H9 (cell line): ENCODE data around the gene PAPLN. TPM values are rescaled to one million over a fixed set of nuclear protein-coding genes. Genes with fewer than 3 reads are reported as not detected.

Source experiments
- DNase-seq: peaks from one replicate; pipeline ENCODE4 v3.0.0-alpha.2; 2017
- H2AFZ ChIP-seq: one replicate; pipeline ENCODE4 v1.6.1; 2013; ENCODE audit warnings: mild to moderate bottlenecking, low read length, control low read depth, moderate library complexity
- H2AK5ac ChIP-seq: 2 replicates; pipeline ENCODE4 v1.6.1; 2013; ENCODE audit warnings: low read length, control low read depth, mixed read lengths; ENCODE audit not compliant: insufficient read length
- H2BK120ac ChIP-seq: one replicate; pipeline ENCODE4 v1.6.1; 2013; ENCODE audit warnings: low read depth, mild to moderate bottlenecking, low read length, control low read depth, inconsistent platforms; ENCODE audit not compliant: poor library complexity, severe bottlenecking
- H2BK12ac ChIP-seq: 2 replicates; pipeline ENCODE4 v1.6.1; 2013; ENCODE audit warnings: low read length, control low read depth, mixed read lengths, low read depth; ENCODE audit not compliant: insufficient read length
- H2BK15ac ChIP-seq: 2 replicates; pipeline ENCODE4 v1.6.1; 2013; ENCODE audit warnings: low read depth, low read length, control low read depth
- H2BK20ac ChIP-seq: one replicate; pipeline ENCODE4 v1.6.1; 2013; ENCODE audit warnings: low read depth, mild to moderate bottlenecking, low read length, control low read depth, inconsistent platforms; ENCODE audit not compliant: poor library complexity, severe bottlenecking
- H2BK5ac ChIP-seq: 2 replicates; pipeline ENCODE4 v1.6.1; 2013; ENCODE audit warnings: low read length, control low read depth, mixed read lengths; ENCODE audit not compliant: insufficient read length
- H3K14ac ChIP-seq: 2 replicates; pipeline ENCODE4 v1.6.1; 2013; ENCODE audit warnings: low read length, control low read depth; ENCODE audit not compliant: insufficient read depth
- H3K18ac ChIP-seq: 2 replicates; pipeline ENCODE4 v1.6.1; 2013; ENCODE audit warnings: low read depth, mild to moderate bottlenecking, mixed read lengths, low read length, control low read depth; ENCODE audit not compliant: insufficient read length
- H3K23ac ChIP-seq: 2 replicates; pipeline ENCODE4 v1.6.1; 2013; ENCODE audit warnings: low read length, control low read depth, mixed read lengths, low read depth; ENCODE audit not compliant: insufficient read length
- H3K23me2 ChIP-seq: 2 replicates; pipeline ENCODE4 v1.6.1; 2013; ENCODE audit warnings: low read depth, mild to moderate bottlenecking, mixed read lengths, low read length, control low read depth; ENCODE audit not compliant: insufficient read length, poor library complexity, severe bottlenecking
- H3K27ac ChIP-seq: 2 replicates; pipeline ENCODE4 v1.5.1; 2013; ENCODE audit warnings: low read length, control low read depth, mixed read lengths, low read depth; ENCODE audit not compliant: insufficient read length
- H3K27me3 ChIP-seq: 2 replicates; pipeline ENCODE4 v1.6.1; 2013; ENCODE audit warnings: low read length, control low read depth, inconsistent platforms; ENCODE audit not compliant: insufficient read depth
- H3K4ac ChIP-seq: 2 replicates; pipeline ENCODE4 v1.6.1; 2013; ENCODE audit warnings: low read depth, mild to moderate bottlenecking, control low read depth, inconsistent platforms, low read length, moderate library complexity
- H3K4me1 ChIP-seq: 2 replicates; pipeline ENCODE4 v1.6.1; 2013; ENCODE audit warnings: low read length, control low read depth, inconsistent platforms; ENCODE audit not compliant: insufficient read depth
- H3K4me2 ChIP-seq: 2 replicates; pipeline ENCODE4 v1.6.1; 2013; ENCODE audit warnings: low read length, control low read depth, mixed read lengths; ENCODE audit not compliant: insufficient read length, insufficient read depth
- H3K56ac ChIP-seq: 2 replicates; pipeline ENCODE4 v1.6.1; 2013; ENCODE audit warnings: low read depth, mild to moderate bottlenecking, mixed read lengths, low read length, control low read depth; ENCODE audit not compliant: insufficient read length
- H3K79me1 ChIP-seq: 2 replicates; pipeline ENCODE4 v1.6.1; 2013; ENCODE audit warnings: low read depth, mild to moderate bottlenecking, moderate library complexity, low read length, control low read depth, inconsistent platforms; ENCODE audit not compliant: insufficient read depth, poor library complexity, severe bottlenecking
- H3K79me2 ChIP-seq: 2 replicates; pipeline ENCODE4 v1.6.1; 2013; ENCODE audit warnings: low read length, control low read depth, inconsistent platforms; ENCODE audit not compliant: insufficient read depth
- H3K9ac ChIP-seq: 2 replicates; pipeline ENCODE4 v1.6.1; 2013; ENCODE audit warnings: low read length, control low read depth, mixed read lengths; ENCODE audit not compliant: insufficient read length; ENCODE audit errors: extremely low read depth
- H3K9me3 ChIP-seq: one replicate; pipeline ENCODE4 v1.6.1; 2013; ENCODE audit warnings: low read depth, low read length, inconsistent platforms; ENCODE audit not compliant: control insufficient read depth
- H3T11ph ChIP-seq: one replicate; pipeline ENCODE4 v1.6.1; 2013; ENCODE audit warnings: mild to moderate bottlenecking, low read length, control low read depth, inconsistent platforms
- H4K20me1 ChIP-seq: one replicate; pipeline ENCODE4 v1.6.1; 2013; ENCODE audit not compliant: control insufficient read depth, insufficient read length, insufficient read depth
- H4K5ac ChIP-seq: 2 replicates; pipeline ENCODE4 v1.6.1; 2013; ENCODE audit warnings: low read depth, mild to moderate bottlenecking, mixed read lengths, low read length, control low read depth; ENCODE audit not compliant: insufficient read length
- H4K8ac ChIP-seq: replicated peaks from 2 replicates; pipeline ENCODE4 v1.6.1; 2013; ENCODE audit warnings: low read length, control low read depth, mixed read lengths, low read depth; ENCODE audit not compliant: insufficient read length
- H4K91ac ChIP-seq: 2 replicates; pipeline ENCODE4 v1.6.1; 2013; ENCODE audit warnings: low read depth, mild to moderate bottlenecking, moderate library complexity, mixed read lengths, low read length, control low read depth; ENCODE audit not compliant: insufficient read length
- H3K27ac Mint-ChIP-seq, 3 experiments: 2 replicates in 2 of 3; 3 replicates in 1 of 3; pipeline ENCODE4 v1.8.0; 2020 to 2021; ENCODE audit warnings: mixed read lengths in 3 of 3, mild to moderate bottlenecking in 1 of 3, moderate library complexity in 1 of 3
- H3K27me3 Mint-ChIP-seq: 2 replicates; pipeline ENCODE4 v1.8.0; 2021; ENCODE audit warnings: low read depth, mild to moderate bottlenecking, moderate library complexity, mixed read lengths
- H3K36me3 Mint-ChIP-seq, 3 experiments: 2 replicates in 2 of 3; 3 replicates in 1 of 3; pipeline ENCODE4 v1.8.0; 2020 to 2021; ENCODE audit warnings: low read depth in 3 of 3, mixed read lengths in 3 of 3; ENCODE audit not compliant: insufficient read depth in 1 of 3
- H3K4me1 Mint-ChIP-seq, 2 experiments: 2 replicates each; pipeline ENCODE4 v1.8.0; 2020; ENCODE audit warnings: mixed read lengths in 2 of 2
- H3K4me3 Mint-ChIP-seq, 2 experiments: 2 replicates in 1 of 2; 3 replicates in 1 of 2; pipeline ENCODE4 v1.8.0; 2020 to 2021; ENCODE audit warnings: mild to moderate bottlenecking in 2 of 2, mixed read lengths in 2 of 2, moderate library complexity in 1 of 2
- H3K9me3 Mint-ChIP-seq, 2 experiments: 2 replicates in 1 of 2; 3 replicates in 1 of 2; pipeline ENCODE4 v1.8.0; 2020; ENCODE audit warnings: mild to moderate bottlenecking in 2 of 2, mixed read lengths in 2 of 2, moderate library complexity in 1 of 2
- WGBS: extraction: QIAGEN DNeasy Blood & Tissue Kit; methylation state at CpG from one replicate; pipeline ENCODE4 v1.1.7; 2013; ENCODE audit warnings: missing lambda C conversion rate, low lambda C conversion rate, mixed read lengths; ENCODE audit not compliant: insufficient read length; ENCODE audit errors: extremely low coverage; 5-methylcytosine and 5-hydroxymethylcytosine counted together
- total RNA-seq: library from RNA; stranded (reverse); gene quantifications from 2 replicates; pipeline ENCODE4 v1.2.1, GENCODE V29; 2021
- TF ChIP-seq, protein P1 (sequence below): fragments of 200-600 bp; sonication (generic); conservative IDR thresholded peaks from 3 replicates; pipeline ENCODE4 v1.8.0; 2021; ENCODE audit warnings: antibody characterized with exemption, mild to moderate bottlenecking

The PAPLN gene
- total RNA-seq, 1 experiment from 2014 or later: 8.5 TPM

DNA sequence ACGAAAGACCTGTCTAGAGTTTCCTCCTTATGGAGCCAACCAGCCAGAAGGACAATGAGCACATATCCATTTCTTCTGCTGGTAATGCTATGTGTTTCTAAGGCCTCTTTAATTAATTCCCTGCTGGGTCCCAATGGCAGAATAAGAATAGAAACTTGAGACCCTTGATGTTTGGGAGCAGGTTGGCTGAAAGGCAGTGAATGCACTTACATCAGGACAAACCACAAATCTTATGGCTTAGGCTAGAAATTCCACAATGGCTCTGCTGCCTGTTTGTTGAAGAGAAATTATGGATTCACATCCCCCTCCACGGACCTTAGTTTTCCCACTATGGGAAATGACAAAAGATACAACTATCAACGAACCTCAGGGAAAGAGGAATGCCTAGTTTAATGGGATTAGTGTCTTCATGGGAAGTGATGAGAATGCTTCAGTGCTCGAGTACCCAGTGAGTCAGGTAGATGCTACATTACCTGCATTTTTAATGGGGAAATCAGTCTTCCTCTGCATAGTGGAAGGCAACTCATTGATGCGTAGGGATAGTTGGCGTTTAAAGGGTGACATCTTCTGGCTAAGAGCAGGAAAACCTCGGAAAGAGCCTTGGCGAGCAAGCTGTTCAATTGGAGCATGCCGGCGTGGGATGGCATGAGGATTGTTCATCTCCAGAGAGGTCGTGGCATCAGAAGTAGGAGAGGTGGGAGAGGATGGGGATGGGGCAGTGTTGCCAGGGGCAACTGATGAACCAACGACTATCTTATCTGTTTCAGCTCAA is 46.5 kb downstream of the PAPLN start:
- peak overlapping the region; percentile 1 for H3K4me2 ChIP-seq
- no peak overlapping the region for H3K18ac ChIP-seq
- no peaks in the 10 kb centered on the region for H4K20me1 ChIP-seq
- no peak overlapping the region for H2BK20ac ChIP-seq
- no peak overlapping the region for H2BK15ac ChIP-seq
- H3K4ac ChIP-seq: no peak overlapping the region
- no peaks in the 10 kb centered on the region for H3K23me2 ChIP-seq
- no peak overlapping the region for H2AFZ ChIP-seq
- no peaks in the 10 kb centered on the region for H3K27me3 Mint-ChIP-seq
- no peak overlapping the region for H4K91ac ChIP-seq
- H3T11ph ChIP-seq: no peak overlapping the region
- H3K36me3 Mint-ChIP-seq: peaks cover 5 to 39% (median 33%) of the 10 kb centered on the region in 3 experiments; a peak in 6 of 7 replicates
- H3K27me3 ChIP-seq: no peaks in the 10 kb centered on the region
- no peaks in the 10 kb centered on the region for H3K9me3 ChIP-seq
- H4K8ac ChIP-seq: no peak overlapping the region
- H3K56ac ChIP-seq: no peak overlapping the region
- H3K27ac Mint-ChIP-seq: peak overlapping the region; percentile 78 to 96 (median 88)
- no peak overlapping the region for H2BK5ac ChIP-seq
- TF ChIP-seq, protein P1, sequence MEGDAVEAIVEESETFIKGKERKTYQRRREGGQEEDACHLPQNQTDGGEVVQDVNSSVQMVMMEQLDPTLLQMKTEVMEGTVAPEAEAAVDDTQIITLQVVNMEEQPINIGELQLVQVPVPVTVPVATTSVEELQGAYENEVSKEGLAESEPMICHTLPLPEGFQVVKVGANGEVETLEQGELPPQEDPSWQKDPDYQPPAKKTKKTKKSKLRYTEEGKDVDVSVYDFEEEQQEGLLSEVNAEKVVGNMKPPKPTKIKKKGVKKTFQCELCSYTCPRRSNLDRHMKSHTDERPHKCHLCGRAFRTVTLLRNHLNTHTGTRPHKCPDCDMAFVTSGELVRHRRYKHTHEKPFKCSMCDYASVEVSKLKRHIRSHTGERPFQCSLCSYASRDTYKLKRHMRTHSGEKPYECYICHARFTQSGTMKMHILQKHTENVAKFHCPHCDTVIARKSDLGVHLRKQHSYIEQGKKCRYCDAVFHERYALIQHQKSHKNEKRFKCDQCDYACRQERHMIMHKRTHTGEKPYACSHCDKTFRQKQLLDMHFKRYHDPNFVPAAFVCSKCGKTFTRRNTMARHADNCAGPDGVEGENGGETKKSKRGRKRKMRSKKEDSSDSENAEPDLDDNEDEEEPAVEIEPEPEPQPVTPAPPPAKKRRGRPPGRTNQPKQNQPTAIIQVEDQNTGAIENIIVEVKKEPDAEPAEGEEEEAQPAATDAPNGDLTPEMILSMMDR: peak; percentile 70
- WGBS: no CpG with 5 or more reads among the region's 12 CpGs
- H4K5ac ChIP-seq: no peak overlapping the region
- no peaks in the 10 kb centered on the region for H3K79me2 ChIP-seq
- peak; percentile 62 for DNase-seq
- no peak overlapping the region for H2BK12ac ChIP-seq
- no peaks in the 10 kb centered on the region for H3K9me3 Mint-ChIP-seq
- H3K9ac ChIP-seq: no peak overlapping the region
- no peak overlapping the region for H2BK120ac ChIP-seq
- peak overlapping the region in 1 of 2 experiments; percentile 19; a peak in 3 of 5 replicates for H3K4me3 Mint-ChIP-seq
- H3K4me1 ChIP-seq: peaks cover 8% of the 10 kb centered on the region; the same call in 1 of the 2 replicates
- peaks cover 32 to 49% of the 10 kb centered on the region in 2 experiments for H3K4me1 Mint-ChIP-seq
- no peak overlapping the region for H2AK5ac ChIP-seq
- H3K23ac ChIP-seq: no peak overlapping the region
- no peaks in the 10 kb centered on the region for H3K79me1 ChIP-seq
- no peak overlapping the region for H3K27ac ChIP-seq
- no peak overlapping the region for H3K14ac ChIP-seq
